COLO829 (cell line): ENCODE results near the gene LMAN2L.
A peak's percentile ranks its signal among the peaks of the same experiment; 100 is the strongest.

ENCODE experiments used
- DNase-seq: peaks from one replicate; pipeline ENCODE4 v3.0.0; 2012; ENCODE audit warnings: low spot score

Gene LMAN2L

DNA sequence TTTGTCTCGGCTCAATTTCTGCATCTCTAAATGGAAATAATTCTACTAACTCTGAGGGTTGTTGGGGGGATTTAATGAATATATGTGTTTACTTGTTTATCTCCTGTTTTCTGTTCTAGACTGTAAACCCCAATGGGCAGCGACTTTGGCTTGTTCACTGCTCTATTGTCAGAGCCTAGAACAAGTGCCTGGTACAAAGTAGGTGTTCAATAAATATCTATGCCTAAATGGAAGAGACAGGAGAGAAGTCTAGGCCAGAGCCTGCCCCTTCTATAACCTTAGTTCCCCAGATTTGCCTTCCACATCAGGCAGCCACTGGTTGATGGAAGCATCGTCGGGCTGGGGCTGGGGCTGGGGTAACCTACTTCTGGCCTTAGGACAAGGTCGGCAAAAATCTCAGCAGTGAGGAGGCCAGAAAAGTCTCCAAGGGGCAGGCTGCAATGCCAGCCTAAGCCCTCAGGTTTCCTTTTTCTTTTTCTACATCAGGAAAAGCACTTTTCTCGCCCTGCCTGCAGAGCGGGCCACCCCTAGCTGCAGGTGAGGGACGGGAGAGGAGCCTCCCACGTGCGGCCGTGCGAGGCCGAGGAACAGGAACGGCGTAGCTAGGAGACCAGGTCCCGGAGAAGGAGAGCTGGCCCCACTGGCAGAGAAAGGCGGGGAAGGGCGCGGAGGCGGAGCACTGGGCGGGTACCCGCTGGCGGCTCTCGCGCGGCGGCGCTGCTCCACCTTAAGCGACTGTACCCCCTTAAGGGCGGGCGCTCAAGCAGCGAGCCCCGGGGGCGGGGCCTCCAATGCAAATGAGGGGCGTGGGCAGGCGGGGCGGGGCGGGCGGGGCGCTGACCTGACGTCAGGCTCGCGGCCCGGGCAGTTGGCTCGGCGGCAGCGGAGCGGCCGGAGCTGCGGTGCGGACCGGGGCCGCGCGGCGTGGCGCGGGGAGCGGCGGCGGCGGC is 20.4 kb upstream of the LMAN2L start, which contains the start of gene CNNM4:
Gene CNNM4 (plus strand): TSS at position 867 of the 950 bp plus-strand sequence. CDS start 98 bp downstream, outside the sequence.
- peak; percentile 87 for DNase-seq

DNA sequence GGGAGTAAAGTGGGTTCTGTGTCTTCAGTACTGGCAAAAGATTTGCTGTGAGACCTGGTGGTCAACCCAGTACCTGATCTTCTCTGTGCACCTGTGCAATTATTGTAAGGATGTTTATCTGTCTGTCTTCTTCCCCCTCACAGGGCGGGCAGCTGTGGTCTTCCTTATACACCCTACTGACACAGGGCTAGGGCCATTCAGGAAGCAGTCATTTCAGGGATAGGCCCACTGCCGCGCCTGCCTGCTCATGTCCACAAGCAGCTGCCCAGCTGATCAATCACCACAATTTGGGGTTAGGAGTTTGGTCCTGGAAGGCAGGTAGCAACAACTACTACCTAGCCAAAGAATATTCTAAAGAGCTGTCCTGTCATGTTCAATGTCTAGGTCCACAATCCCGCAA is 19.7 kb upstream of the LMAN2L start:
- DNase-seq: no peak

DNA sequence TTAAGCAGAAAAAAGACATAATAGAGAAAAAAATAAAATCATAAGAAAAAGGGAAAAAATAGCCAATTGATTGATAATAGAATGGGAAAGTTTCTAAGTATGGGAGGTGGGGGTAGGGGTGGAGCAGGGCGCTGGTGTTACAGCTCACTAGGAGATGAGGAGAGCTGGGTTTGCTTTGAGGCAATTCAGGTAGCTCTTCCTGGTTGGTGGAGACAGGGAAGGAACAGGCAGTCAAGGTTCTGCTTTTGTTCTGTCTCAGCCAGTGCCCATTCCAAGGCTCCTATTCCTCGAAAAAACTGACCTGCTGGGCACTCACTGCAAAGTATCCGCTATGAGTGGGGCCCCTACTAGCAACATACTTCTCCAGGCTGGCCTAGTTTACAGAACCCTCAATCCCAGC is 19.1 kb upstream of the LMAN2L start:
- DNase-seq: no peak

DNA sequence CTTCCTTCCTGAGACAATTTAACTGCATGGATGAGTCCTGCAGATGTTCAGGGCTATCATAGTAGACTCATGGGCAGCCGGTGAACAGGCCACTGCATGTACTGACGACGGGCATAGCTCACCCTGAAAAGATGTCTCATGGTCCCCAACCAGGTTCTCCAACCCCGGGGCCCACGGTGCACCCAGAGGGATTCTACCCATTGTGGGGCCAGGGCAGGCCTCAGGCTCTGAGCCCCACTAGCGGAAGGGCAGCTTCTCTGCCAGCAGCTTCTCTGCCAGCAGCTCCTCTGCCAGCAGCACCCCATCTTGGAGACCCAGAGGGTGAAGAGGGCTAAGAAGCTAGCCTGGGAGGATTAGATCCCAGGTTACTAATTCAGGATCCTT is 17.6 kb upstream of the LMAN2L start:
- no peak for DNase-seq

DNA sequence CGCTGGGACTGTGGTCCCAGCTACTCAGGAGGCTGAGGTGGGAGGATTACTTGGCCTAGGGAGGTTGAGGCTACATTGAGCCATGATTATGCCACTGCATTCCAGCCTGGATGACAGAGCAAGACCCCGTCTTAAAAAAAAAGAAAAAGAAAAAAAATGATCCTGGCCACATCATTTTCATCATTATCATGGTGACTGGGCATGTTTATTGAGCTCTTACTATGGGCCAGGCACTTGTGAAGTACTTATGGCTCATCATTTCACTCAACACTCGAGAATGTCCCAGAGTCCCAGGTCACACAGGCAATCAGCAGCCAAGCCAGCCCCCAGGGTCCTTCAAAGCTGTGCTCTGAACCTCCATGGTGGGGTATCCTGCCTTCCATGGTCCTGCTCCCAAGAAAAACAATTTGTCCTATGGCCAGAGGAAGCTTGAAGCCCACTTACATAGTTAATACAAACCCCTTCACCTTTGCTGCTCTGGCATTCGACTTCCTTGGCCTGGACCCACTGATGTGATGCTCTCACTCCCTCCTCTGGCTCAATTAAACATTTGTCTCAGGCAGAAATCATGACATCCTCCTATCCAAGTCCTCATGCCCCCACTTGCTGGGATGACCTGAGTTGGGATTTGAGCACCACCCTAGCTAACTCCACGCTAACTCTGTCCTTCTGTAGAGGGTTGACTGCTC is 17.1 kb upstream of the LMAN2L start:
- DNase-seq: no peak

DNA sequence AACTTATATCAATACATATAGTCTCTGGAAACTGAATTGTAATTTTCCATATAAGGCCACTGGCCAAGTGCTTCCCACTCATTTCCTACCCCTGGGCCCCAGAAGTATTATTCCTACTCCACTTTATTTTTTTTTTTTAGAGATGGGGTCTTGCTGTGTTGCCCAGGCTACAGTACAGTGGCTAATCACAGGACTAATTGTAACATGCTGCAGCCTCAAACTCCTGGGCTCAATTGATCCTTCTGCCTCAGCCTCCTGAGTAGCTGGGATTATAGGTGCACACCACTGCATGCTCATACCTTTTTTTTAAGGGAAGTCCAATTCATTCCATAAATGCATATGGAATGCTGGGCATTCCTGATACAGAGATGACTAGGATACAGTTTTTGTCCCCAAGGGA is 14.5 kb upstream of the LMAN2L start:
- no peak for DNase-seq

DNA sequence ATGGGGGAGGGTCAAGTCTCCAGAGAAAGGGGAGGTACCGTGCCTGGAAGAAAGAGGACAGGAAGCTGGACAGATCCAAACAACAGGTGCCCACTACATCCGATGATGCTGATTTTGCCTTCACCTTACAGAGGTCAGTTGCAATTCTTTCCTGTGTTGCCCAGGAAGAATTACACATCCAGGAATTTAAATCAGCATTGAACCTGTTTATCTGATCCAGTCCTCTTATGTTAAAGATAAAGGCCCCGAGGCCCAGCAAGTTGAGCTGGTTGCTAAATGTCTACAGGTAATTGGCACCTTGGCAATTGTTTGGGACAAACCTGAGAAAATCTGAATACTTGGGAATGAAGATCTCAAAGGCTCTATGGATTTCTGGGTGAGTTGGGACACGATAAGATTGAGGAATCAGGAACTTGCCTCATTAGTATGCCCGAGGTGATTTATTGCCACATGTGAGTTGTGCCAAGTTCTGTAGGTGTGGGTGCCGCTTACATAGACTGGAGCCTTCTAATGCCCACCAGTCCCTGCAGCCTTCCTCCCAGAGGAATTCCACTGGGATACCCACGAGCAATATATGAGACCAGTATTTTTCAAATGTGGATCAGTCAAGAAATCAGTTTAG is 13.9 kb upstream of the LMAN2L start:
- no peak for DNase-seq

DNA sequence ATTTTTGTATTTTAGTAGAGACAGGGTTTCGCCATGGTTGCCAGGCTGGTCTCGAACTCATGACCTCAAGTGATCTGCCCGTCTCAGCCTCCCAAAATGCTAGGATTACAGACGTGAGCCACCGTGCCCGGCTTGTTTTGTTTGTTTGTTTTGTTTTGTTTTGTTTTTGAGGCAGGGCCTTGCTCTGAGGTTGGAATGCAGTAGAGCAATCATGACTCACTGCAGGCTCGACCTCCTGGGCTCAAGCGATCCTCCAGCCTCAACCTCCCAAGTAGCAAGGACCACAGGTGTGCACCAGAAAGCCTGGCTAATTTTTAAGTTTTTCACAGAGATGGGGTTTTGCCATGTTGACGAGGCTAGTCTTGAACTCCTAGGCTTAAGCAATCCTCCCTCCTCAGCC is 11.9 kb upstream of the LMAN2L start:
- no peak for DNase-seq

DNA sequence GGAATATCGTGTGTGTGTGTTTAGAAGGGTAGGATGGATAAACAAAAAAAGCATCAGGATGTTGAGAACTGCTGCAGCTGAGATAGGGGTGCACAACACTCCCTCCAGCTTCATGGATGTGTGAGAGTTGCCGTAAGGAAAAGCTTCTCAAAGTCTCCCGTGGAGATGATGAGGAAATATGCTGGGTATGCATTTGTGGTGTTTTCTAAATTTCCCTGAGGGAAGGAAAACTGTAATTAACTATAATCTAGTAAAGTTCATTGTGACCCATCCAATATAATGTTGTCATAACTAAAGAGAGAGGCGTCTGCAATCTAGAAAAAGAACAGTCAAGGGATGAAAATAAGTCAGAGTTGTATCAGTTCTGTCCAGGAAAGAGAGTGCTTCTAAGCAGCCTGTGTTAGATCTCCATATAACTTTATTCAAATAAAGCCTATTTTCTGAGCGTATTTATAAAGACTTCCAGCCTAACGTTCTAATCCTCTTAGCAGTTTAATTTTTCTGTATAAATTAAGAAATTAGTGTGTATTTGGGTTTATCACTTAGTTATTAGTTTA is 7.3 kb upstream of the LMAN2L start:
- no peak for DNase-seq

DNA sequence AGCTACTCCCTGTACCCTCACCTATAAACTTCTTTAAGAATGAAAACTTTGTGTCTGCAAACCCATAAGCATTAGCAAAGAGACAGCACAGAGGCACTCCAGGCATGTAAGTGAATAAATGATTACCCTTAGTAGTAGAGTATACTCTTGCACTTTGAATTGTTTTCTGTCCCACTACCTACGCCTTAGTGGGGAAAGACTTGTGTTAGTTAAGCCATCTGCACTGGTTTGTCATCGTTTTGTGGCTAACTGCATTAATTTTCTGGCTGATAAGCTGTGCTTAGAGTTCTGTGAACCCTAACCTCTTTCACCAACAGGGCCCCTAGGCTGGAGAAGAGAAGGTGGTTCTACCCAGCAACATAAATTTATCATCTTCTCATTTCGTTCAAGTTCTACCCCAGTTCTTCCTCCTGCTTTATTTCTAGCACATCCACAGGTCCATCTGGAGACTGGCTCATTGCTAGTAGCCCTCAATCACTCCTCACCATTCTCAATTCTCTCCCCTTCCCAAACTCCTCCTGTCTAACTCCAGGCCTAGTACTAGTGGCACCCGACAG is 710 bp downstream of the LMAN2L start:
- no peak for DNase-seq

DNA sequence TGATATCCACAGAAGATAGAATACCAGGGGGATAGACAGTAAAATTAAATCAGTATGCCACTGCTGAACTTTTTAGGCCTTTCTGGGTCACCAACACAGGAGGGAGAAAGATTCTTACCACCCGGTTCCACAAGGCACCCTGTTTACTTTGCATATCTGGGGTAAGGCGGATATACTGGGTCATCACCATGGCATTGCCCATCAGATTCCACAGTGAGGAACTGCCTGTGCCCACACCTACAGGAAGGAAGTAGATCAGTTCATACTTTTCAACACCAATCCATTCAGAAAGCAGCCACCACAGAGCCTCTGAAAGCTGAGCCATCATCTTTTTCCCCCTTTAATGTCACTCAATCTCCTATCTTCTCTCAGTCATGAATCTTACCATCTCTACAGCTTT is 2.0 kb downstream of the LMAN2L start:
- no peak for DNase-seq

DNA sequence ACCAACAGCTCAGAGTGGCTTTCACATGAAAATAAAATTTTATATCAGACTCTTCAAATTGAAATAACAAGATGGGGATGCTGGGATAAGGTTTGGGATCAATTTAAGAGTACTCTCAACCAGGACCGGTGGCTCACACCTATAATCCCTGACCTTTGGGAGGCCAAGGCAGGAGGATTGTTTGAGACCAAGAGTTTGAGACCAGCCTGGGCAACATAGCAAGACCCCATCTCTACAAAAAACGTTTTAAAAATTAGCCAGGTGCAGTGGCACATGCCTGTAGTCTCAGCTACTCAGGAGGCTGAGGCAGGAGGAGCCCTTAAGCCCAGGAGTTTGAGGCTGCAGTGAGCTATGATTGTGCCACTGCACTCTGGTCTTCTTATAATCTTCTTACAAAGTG is 2.6 kb downstream of the LMAN2L start:
- DNase-seq: no peak

DNA sequence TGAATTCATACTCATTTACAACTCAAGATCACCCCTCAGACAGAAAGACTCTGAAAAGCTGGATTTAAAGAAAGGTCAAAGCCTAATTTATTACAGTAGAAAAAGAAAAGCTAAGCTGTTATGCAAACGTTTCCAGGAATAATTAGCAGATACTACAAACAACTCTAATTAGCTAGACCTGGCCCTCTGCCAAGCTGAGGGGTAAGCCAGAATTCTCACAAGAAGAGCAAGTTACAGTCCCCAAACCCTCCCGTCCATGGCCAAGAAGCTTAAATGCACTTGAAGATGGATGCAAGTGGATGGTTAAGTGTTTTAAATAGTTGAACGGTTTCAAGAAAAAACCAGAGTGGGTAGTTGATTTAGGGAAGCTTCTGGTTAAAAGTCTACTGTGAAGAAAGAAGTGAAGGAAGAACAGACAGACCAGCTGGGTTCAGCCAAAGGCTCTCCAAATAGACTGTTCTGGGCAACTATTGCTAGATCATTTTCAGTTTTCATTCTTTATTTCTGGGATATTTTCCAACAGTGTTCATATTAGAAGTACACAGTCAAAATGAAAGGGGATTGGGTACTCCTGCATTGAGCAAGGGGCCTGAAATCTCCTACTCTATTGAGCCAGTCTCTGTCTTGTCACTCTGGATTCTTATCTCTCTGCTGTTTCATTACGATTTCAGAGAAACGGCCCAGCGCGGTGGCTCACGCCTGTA is 4.8 kb downstream of the LMAN2L start:
- no peak for DNase-seq

DNA sequence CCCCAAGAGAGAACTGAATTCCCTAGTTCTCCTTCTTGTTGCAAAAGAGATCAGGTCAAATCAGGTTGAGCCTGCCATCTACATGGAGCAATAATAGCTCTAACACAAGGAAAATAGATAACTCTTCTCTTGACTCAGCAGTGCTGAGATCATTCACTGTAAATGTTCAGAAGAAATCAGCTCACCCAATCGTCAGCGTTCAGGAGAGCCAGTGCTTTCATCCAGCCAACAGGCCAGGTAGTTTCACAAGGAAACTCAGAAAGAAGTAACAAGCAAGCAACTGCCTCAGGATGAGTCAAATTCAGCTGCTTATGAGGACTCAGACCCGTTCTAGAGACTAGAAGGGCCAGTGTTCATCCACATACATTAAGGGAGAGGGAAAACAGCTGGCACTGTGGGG is 5.9 kb downstream of the LMAN2L start:
- no peak for DNase-seq

DNA sequence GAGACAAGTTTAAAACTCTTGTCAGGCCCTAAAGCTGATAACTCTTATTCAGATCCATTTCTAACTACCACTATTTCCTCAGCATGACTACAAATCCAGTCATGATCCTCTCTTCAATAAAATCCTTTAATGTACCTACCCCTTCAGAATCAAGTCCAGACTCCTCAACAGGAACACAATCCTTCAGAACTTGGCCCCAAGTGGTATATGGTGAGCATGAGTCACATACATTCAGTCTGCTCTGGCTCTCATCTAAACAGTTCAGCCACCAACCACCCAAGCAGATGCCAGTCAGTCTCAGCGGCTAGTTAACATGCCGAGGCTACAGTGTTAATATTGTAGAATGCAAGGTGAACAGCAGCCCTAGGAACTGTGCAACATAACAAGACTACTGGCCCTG is 9.7 kb downstream of the LMAN2L start:
- DNase-seq: no peak

DNA sequence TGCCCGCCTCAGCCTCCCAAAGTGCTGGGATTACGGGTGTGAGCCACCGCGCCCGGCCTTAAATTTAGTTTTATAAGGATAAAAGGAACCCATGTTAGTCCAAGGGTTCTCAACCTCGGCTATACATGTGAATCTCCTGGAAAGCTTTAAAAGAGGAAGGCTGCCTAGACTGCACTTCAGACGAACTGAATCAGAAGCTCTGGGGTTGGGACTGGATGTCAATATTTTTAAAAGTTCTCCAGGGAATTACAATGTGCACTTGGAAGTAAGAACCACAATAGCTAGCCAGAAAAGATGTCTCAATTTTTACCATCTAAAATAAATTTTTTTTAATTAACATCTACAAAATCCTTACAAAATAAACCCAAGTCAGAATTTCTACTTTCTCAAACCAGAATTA is 10.1 kb downstream of the LMAN2L start:
- DNase-seq: no peak

DNA sequence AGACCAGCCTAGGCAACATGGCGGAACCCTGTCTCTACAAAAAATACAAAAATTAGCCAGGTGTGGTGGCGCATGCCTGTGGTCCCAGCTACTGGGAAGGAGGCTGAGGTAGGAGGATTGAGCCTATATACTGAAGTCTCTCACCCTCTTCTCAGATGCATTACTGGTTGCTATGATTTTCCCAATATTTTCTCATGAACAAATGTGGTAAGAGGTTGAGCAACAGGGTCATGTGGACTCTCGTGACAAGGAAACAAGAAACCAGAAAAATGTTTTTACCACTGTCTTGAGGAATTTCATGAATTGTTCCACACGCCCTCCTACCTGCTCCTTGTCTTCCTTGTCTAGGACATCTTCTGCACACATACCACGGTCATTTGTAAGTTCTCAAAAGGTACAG is 12.4 kb downstream of the LMAN2L start:
- DNase-seq: no peak

DNA sequence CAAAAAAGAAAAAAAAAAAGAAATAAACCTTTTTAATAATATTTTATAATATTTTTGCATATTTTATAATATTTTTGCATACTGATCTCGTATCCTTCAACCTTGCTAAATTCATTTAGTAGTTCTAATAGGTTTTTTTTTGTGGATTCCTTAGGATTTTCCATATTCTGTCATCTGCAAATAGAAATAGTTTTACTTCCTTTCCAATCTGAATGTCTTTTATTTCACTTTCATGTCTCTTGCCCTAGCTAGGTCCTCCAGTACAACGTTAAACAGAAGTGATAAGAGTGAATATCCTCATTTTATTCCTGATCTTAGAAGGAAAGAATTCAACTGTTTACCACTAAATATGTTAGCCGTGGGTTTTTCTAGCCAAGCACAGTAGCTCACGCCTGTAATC is 13.7 kb downstream of the LMAN2L start:
- no peak for DNase-seq

DNA sequence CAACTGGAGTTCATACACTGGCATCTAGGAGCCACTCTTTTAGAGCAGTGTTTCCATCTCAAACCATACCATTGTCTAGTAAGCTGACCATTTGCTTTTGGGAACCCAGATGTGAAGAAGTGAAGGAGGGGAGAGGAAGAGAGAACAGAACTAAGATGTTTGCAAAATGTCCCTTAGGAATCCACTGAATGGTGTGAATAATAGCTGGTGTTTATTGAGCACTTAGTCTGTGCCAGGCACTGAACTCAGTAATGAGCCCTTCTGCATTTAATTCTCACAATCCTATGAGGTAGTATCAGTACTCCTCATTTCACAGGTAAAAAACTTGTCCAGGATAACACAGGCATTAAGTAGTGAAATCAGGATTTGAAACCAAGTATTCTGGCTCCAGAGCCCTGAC is 23.5 kb downstream of the LMAN2L start:
- DNase-seq: no peak

DNA sequence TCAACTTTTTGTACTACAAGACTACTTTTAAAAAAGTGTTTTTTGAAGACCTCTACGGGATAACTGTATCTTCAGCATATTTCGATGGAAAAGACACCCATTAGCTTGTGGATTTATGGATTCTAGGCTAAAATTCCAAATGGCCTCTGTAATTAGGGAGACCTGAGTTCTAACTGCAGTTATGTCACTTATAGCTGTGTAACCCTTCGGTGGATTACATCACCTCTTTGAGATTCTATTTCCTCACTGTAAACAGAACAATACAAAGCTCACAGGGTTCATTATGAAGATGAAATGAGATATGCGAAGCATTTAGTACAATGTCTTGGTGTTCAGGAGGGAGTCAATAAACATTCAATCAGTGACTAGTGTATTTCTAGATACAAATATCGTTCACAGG is 24.2 kb downstream of the LMAN2L start:
- DNase-seq: no peak

DNA sequence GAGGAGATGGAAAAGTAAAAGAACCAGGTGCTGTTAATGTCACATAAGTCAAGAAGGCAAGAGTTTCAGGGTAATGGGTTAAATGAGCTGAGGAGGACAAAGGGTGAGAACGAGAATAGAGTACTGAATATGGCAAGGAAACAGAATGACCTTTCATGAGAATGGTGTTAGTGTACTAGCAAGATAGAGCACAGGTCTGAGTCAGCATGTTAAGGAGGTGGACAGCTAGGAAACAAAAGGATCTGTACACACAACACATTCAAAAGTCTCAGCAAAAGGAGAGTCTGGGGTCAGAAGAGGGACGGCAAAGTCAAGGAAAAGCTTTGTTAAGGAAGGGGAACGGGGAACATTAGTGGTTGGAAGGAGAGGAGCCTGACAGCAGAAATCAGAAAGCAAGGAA is 28.9 kb downstream of the LMAN2L start:
- DNase-seq: peak; percentile 92
